AG04449 (cell line): ENCODE results near the gene METTL16.

Experiments
- CTCF ChIA-PET: fragments of 350-600 bp; formaldehyde crosslinking; extraction: SDS; loops from one replicate; lab custom pipeline; 2021; ENCODE audit warnings: antibody characterized with exemption; lab: Yijun Ruan, JAX
- POLR2A ChIA-PET: fragments of 400-600, 350-600 bp; formaldehyde crosslinking; extraction: SDS; loops from one replicate; lab custom pipeline; 2020; ENCODE audit warnings: antibody characterized with exemption, inconsistent platforms; lab: Yijun Ruan, JAX
- DNase-seq: peaks from one replicate; pipeline ENCODE4 v3.0.0-alpha.2; 2010; ENCODE audit warnings: low read depth, low spot score
- H3K4me3 ChIP-seq: 2 replicates; pipeline ENCODE4 v1.5.1; 2011; ENCODE audit warnings: low read depth, mild to moderate bottlenecking, control low read depth, low read length
- TF ChIP-seq, protein P1 (sequence below): IDR thresholded peaks from one replicate; pipeline ENCODE4 v1.5.1; 2011; ENCODE audit warnings: mild to moderate bottlenecking, moderate library complexity, low read length, control low read depth, inconsistent platforms; ENCODE audit not compliant: insufficient read depth; ENCODE audit errors: missing control alignments

Gene METTL16

DNA sequence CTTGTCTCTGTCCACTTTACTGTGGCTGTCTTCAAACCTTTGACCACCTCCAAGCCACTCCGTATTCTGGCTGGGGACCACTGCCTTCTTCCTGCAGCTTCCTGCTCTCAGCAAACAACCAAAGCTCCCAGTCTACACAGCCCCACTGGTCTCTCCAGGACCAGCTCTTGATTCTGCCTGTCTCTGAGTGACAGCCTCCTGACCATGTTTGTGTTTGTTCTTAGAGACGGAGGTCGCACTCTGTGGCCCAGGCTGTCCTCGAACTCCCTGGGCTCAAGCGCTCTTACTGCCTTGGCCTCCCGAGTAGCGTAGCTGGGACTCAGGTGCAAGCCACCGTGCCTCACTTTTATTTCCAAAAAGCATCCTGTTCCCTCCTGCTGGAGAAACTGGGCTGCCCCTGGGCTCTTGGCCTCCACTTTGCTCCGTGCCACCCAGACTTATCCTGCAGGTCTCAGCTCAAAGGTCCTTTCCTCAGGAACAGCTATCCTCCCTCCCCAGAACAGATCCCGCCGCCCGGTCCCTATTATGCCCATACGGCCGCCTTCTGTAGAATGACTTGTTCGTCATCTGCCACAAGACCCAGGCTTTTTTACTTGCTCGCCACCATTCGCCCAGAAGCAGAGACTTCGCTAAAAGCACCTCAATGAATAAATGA is 120.0 kb downstream of the METTL16 start:
- TF ChIP-seq, protein P1, sequence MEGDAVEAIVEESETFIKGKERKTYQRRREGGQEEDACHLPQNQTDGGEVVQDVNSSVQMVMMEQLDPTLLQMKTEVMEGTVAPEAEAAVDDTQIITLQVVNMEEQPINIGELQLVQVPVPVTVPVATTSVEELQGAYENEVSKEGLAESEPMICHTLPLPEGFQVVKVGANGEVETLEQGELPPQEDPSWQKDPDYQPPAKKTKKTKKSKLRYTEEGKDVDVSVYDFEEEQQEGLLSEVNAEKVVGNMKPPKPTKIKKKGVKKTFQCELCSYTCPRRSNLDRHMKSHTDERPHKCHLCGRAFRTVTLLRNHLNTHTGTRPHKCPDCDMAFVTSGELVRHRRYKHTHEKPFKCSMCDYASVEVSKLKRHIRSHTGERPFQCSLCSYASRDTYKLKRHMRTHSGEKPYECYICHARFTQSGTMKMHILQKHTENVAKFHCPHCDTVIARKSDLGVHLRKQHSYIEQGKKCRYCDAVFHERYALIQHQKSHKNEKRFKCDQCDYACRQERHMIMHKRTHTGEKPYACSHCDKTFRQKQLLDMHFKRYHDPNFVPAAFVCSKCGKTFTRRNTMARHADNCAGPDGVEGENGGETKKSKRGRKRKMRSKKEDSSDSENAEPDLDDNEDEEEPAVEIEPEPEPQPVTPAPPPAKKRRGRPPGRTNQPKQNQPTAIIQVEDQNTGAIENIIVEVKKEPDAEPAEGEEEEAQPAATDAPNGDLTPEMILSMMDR = no peak
- no peak for DNase-seq
- ChIA-PET POLR2A (interaction anchor here (1.3 to 2.6 kb wide), 5 partner anchors 9 to 24 kb away, joined by 3 to 17 read pairs (median 11); no protein-coding TSS in a partner anchor), CTCF (interaction anchor here (1.1 to 5.2 kb wide), 6 partner anchors 10 to 38 kb away, joined by 3 to 91 read pairs (median 10); partner anchors contain the start of gene MNT)
- H3K4me3 ChIP-seq = peak overlapping the region; percentile 60

DNA sequence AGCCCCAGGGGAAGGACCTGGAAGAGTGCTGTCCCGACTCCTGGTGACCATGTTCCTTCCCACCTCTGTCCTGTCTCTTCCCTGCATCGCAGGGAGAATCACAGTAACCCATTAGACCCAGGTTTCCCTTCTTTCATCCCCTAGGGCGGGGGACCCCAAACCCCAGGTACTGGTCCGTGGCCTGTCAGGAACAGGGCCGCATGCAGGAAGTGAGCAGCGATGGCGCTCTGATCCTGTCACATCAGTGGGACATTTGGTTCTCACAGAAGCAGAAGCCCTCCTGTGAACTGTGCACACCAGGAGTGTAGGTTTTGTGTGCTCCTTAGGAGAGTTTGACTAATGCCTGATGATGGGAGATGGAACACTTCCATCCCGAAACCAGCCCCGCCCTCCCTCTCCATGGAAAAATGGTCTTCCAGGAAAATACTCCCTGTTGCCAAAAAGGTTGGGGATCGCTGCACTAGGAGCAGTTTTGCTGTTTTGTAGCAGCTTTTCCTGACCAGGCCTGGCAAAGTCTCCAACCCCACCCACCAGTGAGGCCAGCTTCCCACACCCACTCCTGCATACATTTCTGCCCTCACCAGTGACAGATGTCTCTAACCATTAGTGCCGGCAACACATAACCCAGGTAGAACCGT is 121.4 kb downstream of the METTL16 start:
- DNase-seq = no peak
- TF ChIP-seq, protein P1 = no peak
- no peak overlapping the region for H3K4me3 ChIP-seq
- POLR2A ChIA-PET = no interaction called here
- CTCF ChIA-PET = interaction anchor here (1.4 to 5.2 kb wide), 3 partner anchors 9 to 27 kb away, joined by 4 to 91 read pairs (median 57); no protein-coding TSS in a partner anchor

DNA sequence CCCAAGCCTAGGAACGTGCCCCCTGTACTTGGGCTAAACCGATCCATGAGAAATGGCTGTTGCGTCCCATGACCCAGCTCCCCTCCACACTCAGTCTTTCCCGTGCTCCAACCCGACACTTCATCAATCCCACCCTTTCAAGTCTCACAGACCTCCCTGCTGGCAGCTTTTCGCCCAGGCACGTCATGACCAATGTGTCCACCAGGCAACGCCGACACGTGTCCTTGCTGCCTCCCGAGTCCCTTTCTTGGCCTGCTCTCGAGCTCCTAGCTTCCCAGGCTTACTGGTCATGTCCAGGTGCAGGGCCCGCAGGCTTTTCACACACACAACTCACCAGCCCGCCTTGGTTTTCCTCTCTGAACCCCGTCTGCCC is 123.0 kb downstream of the METTL16 start:
- TF ChIP-seq, protein P1 = no peak
- no peak overlapping the region for H3K4me3 ChIP-seq
- CTCF ChIA-PET = interaction anchor here (11.8 kb wide), 1 partner anchor 25 kb away, joined by 871 read pairs; no protein-coding TSS in a partner anchor
- DNase-seq = no peak
- POLR2A ChIA-PET = no interaction called here

DNA sequence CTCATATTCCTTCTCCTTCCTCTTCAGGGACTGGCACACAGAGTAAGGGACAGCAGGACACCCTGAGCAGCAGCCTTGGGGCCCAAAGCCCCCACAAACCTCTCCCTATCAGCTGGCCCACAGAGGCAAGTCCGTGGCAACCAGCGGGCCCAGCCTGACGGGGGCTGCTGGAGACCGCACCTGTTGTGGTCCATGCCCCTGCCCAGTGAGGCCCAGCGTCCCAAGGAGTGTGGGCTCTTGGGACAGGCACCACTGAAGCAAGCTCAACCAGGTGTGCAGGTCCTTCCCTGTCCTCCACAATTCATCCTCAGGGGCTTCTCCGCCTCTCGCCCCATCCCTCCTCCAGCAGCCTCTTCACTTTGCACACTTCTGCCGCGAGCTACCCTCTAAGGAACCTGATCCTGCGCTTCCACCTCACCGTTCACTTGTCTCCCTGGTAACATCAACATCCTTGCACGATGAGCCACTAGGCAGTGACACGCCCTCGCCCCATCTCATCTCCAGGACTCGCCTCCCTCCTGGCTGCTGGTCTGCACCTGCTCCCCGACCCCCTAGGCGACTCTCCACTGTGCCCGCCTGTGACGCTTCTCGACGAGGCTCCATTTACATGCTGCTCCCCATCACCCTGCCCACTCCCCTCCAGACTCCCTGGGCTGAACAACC is 123.5 kb downstream of the METTL16 start:
- DNase-seq = no peak
- POLR2A ChIA-PET = no interaction called here
- CTCF ChIA-PET = interaction anchor here (11.8 kb wide), 1 partner anchor 26 kb away, joined by 871 read pairs; no protein-coding TSS in a partner anchor
- H3K4me3 ChIP-seq = no peak overlapping the region
- TF ChIP-seq, protein P1 = no peak

DNA sequence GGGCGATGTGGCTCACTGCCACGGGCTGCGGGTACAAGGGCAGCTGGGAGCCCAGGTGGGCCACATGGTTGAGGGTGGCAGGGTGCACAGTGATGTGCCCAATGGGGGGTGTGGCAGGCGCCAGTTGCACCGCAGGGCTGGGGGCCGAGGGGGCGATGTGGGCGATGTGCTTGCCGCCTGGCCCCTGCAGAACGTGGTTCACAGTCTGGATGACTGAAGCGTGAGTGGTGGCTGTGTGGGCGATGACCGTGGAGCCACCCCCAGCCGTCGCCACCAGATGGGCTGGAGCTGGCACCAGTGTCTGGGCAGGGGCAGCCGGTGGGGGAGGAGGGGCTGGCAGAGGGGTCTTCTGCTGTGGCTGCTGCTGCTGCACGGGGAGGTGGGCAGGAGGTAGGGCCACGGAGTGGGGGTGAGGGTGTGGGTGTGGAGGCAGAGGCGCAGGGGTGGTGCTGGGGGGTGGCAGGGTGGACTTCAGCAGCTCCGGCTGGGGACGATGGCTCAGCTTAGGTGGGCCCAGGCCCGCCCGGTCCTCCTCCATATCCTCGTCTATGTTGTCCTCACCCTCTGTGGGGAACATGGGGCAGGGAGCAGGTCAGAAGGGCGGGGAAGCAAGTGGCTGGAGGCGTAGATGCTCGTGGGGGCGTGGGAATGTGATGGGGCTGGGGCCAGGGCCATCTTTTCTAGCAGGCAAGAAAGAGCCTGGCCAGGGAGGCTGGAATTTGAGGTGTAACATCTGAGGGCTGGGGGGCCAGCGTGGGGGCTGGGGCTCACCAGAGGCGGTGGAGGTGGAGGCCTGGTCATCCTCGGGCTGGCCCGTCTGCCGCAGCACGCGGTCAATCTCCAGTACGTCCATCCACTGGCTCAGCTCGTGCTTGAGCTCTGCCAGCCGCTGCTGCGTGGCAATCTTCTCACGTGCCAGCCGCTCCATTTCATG is 124.3 kb downstream of the METTL16 start:
- ChIA-PET POLR2A (no interaction called here), CTCF (interaction anchor here (11.8 kb wide), 1 partner anchor 26 kb away, joined by 871 read pairs; no protein-coding TSS in a partner anchor)
- TF ChIP-seq, protein P1 = no peak
- no peak overlapping the region for H3K4me3 ChIP-seq
- no peak for DNase-seq
